ENCODE measurements around the gene LANCL3.

- no peak for TF ChIP-seq CTCF (conservative IDR thresholded peaks at IDR 0.05; ENCODE audit: low read length)
- TF ChIP-seq EZH2phosphoT487 (IDR thresholded peaks at IDR 0.05; ENCODE audit: borderline replicate concordance), result no peak
Measured at GRCh38 chrX:37711991-37712390, 140.5 kb downstream of the LANCL3 start.
